Putamen (tissue), 1 donor: ENCODE measurements around the gene ISL2.
A peak's percentile ranks its signal among the peaks of the same experiment; 100 is the strongest.
"Not testable (repeated sequence)": the region's sequence is repeated elsewhere in the genome, so short reads cannot be mapped to it uniquely, and the experiment has no call there.

Experiments
- DNase-seq: peaks from one replicate; pipeline ENCODE4 v3.0.0-alpha.2; 2016; ENCODE audit warnings: low spot score

ISL2 gene

GRCh38 chr15:76336254-76337058 is at the start of gene ISL2:
Gene ISL2 (plus strand): TSS chr15:76336773. CDS start chr15:76336884, 111 bp downstream.
- DNase-seq, result peak; percentile 36

GRCh38 chr15:76289582-76289981 is 47.0 kb upstream of the ISL2 start:
- no peak for DNase-seq

GRCh38 chr15:76293361-76293760 is 43.2 kb upstream of the ISL2 start:
- DNase-seq, result peak; percentile 9

DNA sequence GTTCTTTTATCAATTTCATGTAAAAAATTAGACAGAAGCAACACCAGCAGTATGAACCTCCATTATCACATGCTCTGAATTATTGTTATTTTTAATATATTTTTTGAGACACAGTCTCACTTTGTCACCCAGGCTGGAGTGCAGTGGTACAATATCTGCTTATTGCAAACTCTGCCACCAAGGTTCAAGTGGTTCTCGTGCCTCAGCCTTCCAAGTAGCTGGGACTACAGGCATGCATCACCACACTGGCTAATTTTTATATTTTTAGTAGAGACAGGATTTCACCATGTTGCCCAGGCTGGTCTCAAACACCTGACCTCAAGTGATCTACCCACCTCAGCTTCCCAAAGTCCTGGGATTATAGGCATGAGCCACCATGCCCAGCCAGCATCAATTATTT is 42.1 kb upstream of the ISL2 start:
- DNase-seq, result not testable (repeated sequence)

DNA sequence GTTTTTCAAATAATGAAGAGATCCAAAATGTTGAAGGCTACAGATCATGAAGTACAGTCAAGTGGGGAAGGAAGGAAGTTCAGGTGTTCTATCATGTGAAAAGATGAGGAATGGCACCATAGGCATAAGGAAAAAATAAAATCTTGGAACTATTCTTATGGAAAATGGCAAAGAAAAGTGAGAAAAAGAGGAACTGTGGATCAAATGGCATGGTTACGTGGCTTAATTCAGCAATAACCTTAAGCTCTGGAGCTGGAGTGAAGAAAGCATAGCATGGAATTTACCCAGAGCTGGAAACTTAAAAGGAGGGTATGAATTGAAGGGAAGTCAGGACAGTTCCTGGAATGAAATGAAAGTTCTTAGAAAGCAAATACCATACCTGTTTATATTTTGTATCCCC is 39.7 kb upstream of the ISL2 start:
- DNase-seq, result no peak

- DNase-seq, result not testable (repeated sequence)
These were observed 38.6 kb upstream of the ISL2 start for GRCh38 chr15:76297951-76298350.

DNA sequence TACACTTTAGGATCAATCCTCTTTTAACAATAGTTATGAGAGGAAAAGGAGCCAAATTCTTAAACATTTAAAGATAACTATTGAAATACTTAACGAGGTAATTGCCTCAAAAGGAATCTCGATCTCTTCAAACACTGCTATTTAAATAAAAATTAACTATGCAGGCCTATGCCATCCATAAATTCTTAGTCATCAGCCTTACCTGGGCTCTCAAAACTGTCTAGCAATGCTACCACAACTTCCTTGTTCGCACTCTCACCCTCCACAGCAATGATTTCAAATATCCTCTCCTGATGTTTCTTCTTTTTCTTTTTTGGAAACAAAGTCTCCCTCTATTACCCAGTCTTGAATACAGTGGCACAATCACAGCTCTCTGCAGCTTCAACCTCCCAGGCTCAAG is 37.6 kb upstream of the ISL2 start:
- no peak for DNase-seq

DNA sequence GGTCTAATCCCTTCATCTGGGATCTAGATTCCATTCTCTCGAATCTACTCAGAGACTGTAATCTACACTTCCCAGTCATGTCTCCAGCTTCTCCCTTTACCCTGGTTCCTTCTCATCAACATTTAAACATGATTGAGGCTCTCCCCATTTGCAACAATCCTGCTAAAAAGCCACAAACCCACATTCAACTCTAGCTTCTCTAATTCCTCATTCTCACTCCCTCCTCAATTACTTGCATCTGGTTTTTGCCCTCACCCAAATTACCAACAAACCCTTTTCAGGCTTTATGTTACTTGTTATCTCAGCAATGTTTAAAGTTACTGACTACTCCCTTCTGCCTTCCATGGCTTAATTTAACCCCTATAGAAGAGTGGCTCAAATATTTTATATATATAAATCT is 36.8 kb upstream of the ISL2 start:
- DNase-seq, result no peak

- DNase-seq, result no peak
These were observed 32.7 kb upstream of the ISL2 start for GRCh38 chr15:76303909-76304308.

- DNase-seq, result no peak
These were observed 26.8 kb upstream of the ISL2 start for GRCh38 chr15:76309601-76310330.

DNA sequence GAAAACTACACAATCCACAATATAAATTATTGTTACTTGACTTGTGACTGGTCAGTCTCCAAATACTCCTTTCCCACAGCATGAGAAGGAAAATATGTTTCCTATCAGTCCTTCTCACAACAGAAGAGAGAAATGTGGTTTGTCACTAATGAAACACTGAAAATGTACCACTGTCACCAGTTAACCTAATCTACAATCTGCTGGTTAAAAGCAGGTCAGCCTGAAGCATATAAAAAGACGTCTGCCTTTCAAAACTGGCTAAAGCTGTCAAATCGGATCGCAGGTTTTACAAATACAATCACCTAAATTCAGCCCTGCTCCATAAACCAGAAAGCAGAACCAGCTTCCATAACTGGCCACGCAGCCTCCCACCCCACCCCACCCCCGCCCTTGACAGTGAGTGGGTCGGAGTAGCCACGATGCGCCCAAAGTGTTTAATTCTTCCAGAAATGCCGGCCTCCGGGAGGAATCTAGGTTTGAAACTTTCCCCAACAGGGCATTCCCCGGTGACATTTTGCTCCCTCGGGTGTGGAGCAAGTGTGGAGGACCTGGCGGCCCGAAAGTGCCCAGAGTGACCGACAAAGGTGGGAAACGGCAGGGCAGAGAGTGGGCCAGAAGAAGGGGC is 26.0 kb upstream of the ISL2 start:
- no peak for DNase-seq

DNA sequence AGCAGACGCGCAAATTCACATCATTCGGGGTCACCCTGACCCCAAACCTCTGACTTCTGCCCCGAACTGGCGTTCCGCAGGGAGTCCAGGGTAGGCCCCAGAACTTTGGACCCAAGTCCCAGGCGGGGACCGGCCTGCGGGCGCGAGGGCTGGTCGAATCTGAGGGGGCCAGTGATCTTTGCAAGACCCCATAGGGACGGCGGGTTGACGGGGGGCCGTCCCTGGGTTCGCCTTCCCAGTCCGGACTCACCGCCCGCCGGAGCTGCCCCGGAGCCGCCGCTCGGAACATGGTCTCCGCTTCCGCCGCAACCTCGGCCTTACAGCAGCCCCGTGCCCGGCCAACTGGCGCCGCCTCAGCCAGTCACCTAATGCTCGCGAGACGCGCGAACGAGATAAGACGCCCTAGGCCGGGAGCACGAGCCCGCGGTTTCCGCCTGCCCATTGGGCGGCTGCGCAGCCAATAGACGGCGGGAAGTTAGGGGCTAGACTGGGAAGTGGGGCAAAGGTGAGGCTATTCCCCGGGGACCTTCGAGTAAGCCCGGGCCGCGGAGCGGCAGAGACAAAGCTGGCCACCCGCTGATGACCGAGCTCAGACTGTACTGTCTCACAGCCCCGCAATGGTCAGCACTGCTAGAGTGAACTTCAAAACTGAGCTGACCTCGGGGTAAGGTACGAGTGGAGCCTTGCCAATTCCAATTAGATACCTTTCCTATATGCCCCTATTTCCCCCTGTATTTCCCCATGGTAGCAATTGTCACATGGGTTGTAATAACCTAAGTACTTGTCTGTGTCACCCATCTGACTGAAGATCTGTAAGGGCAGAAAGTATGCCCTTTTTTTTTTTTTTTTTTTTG is 25.2 kb upstream of the ISL2 start, which contains the start of gene ETFA:
ETFA (minus strand) TSS at position 370 of the 854 bp plus-strand sequence; CDS start at position 289, 81 bp downstream.
- DNase-seq, result peak; percentile 87

- no peak for DNase-seq
These were observed 23.9 kb upstream of the ISL2 start for GRCh38 chr15:76312540-76313174.

- DNase-seq, result not testable (repeated sequence)
These were observed 23.4 kb upstream of the ISL2 start for GRCh38 chr15:76313175-76313567.

GRCh38 chr15:76313731-76314130 is 22.8 kb upstream of the ISL2 start:
- no peak for DNase-seq

DNA sequence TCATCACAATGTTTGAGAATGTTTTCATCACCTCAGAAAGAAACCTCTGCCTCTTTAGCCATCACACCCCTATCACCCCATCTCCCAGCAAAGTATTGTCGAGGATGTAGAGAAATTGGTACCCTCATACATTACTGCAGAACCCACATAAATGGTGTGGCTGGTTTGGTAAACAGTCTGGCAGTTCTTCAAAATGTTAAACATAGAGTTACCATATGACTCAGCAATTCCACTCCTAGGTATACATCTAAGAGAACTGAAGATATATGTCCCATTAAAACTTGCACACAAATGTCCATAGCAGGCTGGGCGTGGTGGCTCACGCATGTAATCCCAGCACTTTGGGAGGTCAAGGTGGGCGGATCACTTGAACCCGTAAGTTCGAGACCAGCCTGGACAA is 16.6 kb upstream of the ISL2 start:
- DNase-seq, result no peak

- no peak for DNase-seq
These were observed 15.4 kb upstream of the ISL2 start for GRCh38 chr15:76321171-76321570.

DNA sequence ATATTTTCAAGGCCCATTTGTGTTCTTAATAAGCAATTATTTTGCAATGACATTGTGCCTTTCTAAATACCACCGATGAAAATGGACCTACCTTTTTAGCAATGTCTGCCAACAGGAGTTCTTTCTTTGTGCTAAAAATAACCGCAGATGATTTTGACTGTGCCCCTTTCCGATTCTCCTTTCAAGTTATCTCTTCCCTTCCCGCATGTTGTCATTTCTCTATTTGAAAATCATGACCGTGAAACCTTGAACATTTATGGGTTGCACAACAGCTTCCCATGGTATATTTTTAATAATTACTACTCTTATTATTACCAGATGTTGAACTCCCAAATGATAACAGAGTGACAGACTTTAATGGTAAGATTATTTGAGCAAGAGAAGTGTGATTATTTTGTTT is 15.0 kb upstream of the ISL2 start:
- no peak for DNase-seq

DNA sequence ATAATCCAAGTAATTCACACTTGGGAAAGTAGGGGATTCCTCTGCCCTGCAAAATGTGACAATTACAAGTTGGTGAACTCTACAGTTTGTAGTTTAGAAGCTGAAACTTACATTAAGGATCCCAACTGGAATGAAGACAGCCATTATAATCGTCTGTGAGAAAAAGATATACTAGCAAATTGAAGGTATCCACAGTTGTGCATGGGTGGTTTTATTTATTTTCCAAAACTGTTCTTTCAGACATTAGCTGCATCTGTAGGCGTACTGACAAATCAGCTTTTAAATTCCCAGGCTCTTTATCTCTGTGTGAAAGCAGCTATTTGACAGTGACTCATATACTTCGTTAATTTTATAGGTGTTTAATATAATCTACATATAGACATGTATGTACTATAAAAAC is 12.5 kb upstream of the ISL2 start:
- no peak for DNase-seq

DNA sequence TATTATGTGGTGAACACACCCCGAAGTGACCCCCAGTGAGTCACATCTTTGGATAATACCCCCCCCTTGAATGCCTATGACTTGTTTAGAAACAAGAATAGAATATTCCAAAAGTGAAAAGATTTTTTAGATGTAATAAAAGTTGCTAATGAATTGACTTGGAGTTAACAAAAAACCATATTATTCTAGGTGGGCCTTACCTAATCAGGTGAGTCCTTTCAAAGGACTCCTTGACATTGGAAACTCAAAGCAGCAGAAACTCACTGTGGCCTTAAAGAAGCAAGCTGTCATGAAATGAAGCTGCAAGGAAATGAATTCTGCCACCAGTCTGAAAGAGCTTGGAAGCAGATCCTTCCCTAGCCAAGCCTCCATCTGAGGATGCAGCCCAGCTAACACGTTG is 10.9 kb upstream of the ISL2 start:
- no peak for DNase-seq
